ENCODE results near the gene ZSCAN12.
A peak's percentile ranks its signal among the peaks of the same experiment; 100 is the strongest.
"Not testable (repeated sequence)": the region's sequence is repeated elsewhere in the genome, so short reads cannot be mapped to it uniquely, and the experiment has no call there.

The ZSCAN12 gene

DNA sequence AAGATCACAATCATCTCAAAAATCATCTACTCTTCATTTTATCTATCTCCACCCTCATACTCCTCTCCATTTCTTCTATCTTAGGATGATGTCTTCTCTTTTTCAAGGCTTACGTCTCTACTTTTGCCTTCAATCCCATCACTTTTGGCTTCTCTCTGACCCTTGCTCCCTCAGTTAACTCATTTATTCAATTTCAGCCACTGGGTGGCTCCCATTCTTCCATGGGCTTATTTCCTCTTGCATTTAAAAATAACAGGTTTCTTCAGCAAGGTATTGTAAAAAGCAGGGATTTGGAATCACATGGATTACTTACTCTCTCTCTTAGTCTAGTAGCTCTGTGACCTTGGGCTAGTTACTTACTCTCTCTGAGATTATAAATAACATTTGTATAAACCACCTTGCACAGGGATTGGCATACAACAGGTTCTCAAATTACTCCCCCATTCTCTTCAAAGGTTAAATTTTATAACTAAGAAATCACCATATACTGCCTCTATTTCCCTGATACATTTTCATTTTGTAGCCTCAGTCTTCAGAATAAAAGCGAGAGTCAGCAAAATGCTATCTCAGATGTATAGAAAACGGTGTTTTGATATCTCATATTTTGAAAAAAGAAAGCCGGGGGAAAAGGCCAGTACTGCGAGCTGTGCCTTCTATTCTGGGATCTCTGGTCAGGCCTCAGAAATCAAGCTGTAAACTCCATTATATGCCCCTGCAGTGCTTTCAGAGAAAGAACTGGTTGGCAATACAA lies 5.5 kb downstream of the ZSCAN12 start:
- DNase-seq: no peak

DNA sequence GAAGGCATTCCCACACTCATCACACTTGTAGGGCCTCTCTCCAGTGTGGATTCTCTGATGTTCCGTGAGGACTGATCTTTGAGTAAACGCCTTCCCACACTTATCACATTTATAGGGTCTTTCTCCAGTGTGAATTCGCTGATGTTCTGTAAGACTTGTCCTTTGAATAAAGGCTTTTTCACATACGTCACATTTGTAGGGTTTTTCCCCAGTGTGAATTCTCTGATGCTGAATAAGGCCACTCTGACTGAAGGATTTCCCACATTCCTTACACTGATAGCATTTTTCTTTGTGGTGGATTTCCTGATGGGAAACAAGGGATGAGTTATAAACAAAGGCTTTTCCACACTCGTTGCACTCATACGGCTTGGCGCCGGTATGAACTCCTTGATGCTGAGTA lies 8.9 kb downstream of the ZSCAN12 start:
- DNase-seq: no peak

DNA sequence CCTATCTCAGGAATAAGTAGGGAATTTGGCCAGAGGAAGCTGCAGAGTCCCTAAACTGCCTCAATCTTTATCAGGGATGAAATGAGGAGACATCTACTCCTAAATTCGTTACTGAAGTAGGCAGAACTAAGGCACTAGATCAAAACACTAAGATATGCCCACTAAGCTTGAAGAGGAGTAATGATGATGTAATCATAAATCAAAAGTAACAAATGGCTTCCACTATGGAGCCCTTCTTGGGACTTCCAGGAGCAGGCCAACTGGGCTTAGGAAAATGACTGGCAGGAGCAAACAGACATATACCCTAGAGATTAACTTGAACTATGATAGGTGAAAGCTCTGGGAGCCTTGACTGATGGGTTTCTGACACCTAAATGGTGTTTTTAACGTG lies 15.4 kb downstream of the ZSCAN12 start:
- no peak for DNase-seq

DNA sequence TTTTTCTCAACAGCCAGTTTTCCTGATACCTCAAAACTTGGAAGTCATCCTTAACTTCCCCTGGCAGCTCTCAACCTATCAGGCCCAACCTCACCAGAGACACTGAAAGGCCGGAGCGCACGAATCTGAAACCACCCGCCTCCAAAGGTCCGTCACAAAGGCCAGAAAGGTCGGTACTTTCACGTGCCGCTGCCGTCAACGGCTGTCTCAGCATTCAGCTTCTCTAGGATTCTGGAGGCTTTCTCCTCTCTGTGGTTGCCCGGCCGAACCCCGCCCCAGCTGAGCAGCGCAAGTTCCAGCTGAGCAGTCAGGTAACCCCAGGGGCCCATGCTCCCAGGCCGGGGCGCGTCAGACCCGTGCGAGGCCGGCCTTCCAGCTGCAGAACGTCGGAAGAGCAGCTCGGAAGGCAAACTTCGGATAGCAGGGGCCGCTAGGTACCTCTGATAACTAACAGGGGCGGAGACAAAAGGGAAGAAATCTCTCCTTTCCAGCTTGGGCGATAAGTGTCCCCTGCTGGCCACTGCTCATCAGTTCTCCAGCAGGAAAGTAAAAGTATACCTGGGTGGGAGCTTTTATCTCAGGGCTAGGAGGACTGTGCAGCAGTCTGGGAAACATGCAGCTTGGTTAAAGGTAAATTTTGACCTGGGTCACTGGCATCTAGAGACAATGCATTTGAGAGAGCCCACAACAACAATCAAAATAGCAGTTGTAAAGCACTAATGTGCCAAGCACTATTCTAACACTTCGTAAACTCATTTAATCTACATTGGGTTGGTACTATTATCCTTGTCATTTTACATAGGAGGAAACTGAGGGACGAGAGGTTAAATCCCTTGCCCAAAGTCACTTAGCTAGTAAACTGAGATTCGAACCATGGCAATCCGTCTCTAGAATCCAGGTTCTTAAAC lies 16.1 kb downstream of the ZSCAN12 start:
- DNase-seq: peak; percentile 51

DNA sequence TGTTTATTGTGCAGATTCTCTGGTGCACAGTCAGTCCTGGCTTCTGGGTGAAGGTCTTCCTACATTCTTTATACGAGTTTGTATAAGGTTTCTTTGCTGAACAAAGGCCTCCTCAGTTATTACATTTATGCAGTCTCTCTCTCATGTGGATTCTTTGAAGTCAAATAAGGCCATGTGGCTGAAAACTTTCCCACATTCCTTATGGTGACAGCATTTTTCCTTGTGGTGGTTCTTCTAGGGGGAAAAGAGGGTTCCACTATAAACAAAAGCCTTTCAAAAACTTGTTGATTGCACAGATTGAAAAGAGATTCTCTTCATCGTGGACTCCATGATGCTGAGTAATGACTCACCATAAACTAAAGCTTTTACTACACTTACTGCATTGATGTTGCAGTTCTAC lies 19.2 kb downstream of the ZSCAN12 start:
- DNase-seq: no peak

DNA sequence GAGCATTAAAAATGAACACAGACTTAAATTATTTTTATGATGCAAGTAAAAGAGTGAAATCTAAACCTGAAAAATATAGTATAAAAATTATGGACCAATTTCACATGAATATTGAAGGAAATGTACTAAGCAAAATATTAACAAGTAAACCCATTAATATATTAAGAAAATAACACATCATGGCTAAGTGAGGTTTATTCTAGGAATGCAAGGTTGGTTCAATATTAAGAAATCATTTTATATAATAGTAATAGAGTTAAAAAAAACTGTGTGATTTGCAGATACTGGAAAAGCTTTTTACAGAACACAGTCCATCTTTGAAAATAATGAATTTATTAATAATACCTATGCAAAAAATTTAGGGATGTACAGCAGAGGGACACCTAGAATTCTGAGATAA lies 20.9 kb downstream of the ZSCAN12 start:
- DNase-seq: no peak

DNA sequence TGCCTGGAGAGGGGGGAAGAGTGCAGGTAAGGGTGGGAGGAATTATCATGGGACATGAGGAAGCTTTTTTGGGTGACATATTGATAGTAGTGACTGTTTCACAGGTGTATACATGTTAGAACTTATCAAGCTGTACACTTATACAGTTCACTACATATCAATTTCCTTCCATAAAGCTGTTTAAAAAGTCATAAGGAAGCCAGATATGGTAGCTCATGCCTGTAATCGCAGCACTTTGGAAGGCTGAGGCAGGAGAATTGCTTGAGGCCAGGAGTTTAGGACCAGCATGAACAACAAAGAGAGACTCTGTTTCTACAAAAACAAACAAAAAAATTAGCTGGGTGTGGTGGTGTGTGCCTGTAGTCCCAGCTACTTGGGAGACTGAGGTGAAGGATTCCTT lies 21.7 kb downstream of the ZSCAN12 start:
- no peak for DNase-seq

DNA sequence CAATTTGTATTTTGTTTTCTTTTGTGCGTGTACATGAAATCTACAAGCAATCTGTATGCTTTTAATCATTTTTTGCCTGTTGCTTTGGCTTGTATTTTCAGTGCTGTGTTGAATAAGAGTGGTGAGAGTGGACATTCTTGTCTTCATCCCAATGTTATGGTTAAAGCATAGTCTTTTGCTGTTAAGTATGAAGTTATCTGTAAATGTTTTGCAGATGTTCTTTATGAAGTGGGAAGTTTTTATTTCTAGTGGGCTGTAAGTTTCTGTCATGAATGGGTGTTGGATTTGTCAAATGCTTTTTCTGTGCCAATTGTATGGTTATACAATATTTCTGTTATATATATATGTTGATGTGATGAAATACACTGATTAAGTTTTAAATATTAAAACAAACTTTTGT lies 25.6 kb downstream of the ZSCAN12 start:
- DNase-seq: no peak

DNA sequence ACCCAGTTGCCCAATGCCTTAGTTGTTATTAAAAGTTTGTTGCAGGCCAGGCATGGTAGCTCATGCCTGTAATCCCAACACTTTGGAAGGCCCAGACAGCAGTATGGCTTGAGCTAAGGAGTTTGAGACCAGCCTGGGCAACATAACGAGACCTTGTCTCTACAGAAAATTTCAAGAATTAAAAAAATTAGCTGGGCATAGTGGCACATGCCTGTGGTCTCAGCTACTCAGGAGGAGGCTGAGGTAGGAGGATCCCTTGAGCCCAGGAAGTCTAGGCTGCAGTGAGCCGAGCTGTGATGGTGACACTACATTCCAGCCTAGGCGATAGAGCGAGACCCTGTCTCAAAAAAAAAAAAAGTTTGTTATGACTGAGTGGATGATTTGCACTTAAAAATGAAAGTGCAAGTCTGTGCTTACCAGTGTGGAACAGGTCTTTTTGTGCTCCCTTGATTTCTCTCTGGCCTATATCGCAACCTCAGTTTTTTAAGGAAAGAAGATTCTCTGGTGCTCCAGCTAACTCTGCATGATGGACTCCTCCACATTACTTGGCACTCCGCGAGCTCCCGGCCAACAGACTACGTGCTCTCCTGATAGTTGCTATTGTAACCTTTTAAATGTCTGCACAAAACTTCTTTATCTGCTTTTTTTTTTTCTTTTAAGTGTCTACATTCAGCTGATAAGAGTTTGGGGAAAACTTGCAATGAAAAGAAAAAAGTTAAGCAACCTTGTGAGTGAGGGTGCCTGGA lies 27.7 kb downstream of the ZSCAN12 start:
- DNase-seq: no peak

DNA sequence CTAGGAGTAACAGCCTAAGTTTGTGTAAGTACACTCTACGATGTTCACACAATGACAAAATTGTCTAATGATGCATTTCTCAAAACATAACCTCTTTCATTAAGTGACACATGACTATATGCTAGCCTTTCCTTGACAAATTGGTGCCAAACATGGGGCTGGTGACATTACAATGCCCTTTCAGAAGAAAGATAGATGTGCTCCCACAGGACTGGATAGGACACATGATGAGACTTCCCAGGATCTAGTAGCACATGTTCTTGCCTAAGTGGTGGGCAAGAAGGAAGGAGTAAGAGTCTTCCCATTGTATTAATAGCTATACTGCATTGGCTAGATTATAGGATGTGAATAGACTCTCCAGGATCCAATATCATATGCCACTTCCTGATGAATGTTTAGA lies 28.3 kb downstream of the ZSCAN12 start:
- no peak for DNase-seq

DNA sequence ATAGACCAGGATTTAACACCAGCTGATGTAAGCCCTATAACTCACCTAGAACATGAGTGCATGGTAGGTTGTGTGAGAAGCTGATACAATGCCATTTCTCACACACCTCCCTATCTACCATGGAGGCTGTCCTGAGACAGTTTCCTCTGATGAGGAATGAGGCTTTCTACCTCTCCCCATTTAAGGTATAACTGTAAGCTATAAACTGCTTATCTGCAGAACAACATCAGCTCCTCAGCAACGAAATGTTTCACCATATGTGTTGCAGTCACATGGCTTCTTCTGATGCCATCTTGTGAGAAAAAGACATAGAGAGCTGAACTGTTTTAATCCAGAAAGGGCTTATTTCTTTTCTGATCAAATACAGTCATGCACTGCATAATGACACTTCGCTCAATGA lies 29.1 kb downstream of the ZSCAN12 start:
- DNase-seq: no peak

DNA sequence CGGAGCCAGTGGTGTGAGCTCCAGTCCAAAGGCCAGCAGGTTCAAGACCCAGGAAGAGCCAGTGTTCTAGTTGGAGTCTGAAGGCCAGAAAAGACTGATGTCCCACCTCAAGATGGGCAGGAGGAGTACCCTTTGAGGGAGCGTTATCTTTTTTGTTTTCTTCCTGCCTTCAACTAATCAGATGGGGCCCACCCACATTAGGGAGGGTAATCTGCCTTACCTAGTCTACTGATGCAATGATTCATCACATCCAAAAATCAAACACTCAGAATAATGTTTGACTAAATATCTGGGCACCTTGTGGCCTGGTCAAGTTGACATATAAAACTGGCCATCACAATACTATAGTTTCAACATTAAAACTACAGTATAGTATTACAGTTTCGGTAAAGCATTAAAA lies 30.1 kb downstream of the ZSCAN12 start:
- no peak for DNase-seq

DNA sequence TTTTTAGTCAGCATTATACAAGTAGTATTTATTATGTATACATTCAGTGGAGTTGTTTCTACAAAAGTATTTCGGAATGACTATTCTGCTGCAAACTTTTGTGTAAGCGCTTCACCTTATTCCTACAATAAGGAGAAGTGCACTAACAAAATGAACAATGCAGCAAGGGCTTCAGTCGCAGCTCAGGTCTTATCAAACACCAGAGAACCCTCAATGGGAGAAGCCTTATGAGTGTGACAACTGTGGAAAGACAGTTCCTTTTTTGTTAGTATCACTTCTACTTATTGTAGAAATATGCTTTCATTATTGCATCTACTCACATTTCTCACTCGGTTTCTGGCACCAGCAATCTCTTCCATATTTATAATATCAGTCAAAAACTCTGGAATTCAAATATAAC lies 31.0 kb downstream of the ZSCAN12 start:
- no peak for DNase-seq

DNA sequence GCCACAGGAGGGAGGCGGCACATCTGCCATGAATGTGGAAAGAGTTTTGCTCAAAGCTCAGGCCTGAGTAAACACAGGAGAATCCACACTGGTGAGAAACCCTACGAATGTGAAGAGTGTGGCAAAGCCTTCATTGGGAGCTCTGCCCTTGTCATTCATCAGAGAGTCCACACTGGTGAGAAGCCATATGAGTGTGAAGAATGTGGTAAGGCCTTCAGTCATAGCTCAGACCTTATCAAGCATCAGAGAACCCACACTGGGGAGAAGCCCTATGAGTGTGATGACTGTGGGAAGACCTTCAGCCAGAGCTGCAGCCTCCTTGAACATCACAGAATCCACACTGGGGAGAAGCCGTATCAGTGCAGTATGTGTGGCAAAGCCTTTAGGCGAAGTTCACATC lies 34.0 kb downstream of the ZSCAN12 start:
- not testable (repeated sequence) for DNase-seq

DNA sequence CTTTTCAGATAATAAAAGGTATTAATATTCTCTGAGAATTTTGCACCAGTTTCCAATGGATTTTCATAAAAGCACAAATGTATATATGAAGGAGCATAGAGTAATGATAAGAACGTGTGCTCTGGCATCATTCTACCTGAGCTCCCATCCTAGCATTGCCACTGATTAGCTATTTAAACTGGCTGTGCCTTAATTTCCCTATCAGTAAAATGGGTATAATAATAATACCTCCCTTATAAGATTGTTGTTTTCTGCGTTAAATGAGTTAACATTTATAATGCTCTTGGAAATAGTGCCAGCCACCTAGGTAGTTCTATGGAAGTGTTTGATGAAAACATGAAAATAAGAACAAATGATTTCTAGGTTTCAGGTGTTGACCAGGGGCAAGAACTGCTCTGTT lies 38.6 kb downstream of the ZSCAN12 start:
- DNase-seq: no peak

DNA sequence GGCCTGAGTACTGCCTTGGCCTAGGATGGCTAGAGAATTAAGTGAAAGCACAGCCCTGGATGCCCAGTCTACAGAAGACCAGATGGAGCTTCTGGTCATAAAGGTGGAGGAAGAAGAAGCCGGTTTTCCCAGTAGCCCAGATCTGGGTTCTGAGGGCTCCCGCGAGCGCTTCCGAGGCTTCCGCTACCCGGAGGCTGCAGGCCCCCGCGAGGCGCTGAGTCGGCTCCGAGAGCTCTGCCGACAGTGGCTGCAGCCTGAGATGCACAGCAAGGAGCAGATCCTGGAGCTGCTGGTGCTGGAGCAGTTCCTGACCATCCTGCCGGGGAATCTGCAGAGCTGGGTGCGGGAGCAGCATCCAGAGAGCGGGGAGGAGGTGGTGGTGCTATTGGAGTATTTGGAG lies 40.0 kb downstream of the ZSCAN12 start:
- DNase-seq: not testable (repeated sequence)

DNA sequence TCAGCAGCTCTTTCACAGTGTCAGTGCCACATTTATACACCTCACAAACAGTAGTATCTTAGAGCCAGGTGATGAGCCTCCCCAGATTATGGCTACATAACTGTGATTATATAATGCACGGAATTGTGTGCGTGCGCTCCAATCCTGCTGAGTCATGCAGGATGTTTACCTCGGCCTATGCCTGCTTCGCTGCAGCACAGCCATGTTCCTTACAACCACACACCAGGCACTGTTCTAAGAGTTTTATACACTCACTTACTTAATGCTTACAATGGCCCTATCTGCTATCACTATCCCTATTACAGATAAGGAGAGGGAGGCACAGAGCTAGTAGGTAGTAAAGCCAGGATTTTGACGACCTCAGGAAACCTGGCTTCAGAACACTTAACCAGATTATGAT lies 42.5 kb downstream of the ZSCAN12 start:
- no peak for DNase-seq

DNA sequence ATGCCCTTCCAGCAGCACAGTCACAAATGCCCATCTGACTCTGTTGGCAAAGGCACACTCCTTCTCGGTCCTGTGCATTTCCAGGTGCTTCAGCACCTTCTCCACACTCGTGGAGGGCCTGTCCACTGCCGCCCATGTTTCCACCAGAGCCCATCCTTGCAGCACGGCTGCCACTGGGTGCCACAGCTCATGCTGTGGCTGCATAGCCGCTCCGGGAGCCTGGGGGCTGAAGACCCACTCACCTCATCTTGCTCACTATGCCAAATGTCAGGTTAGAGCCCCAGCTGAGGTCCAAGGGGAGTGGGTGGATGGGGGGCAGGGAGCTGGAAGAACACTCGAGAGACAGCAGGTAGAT lies 42.9 kb downstream of the ZSCAN12 start:
- no peak for DNase-seq

DNA sequence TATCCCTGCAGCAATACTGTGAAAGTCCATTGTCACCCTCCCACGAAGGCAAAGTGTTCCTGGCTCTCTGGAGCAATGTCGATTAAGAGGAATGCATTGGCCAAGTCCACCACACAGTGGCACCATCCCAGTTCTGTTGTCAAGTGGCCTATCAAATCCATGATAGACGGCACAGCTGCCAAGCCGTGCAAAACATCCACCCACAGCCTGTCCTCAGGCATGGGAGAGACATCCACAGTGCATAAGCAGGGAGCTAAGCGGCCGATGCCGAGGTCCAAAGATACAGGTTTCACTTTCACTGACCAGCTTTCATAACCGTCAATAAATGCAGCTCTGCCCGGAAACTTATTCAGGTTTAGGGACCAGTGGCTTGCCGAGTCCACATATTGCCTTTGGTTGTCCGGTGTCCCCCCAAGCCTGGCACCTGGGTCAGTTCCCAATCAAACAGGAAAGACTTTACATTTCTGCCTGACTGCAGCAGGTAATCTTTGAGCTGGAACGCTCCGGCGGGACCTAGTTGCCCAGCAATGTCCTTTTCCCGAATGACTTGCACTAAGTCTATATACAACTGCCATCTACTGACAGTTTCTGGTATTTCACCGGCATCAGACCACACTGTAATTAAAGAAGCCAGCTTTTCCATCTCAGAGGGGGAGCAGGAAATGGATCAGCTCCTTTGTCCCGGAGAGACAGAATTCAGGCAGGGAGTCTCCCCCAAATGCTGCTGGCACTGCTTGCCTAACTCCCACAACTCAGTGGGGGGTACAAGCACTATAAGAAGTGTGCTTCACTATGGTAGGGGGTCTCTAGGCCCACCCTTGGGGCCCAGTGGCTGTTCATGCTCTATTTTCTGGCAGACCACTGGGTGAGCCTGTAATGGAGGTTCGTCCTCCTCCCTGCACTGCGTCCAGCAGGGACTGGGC lies 43.5 kb downstream of the ZSCAN12 start:
- DNase-seq: peak; percentile 66

DNA sequence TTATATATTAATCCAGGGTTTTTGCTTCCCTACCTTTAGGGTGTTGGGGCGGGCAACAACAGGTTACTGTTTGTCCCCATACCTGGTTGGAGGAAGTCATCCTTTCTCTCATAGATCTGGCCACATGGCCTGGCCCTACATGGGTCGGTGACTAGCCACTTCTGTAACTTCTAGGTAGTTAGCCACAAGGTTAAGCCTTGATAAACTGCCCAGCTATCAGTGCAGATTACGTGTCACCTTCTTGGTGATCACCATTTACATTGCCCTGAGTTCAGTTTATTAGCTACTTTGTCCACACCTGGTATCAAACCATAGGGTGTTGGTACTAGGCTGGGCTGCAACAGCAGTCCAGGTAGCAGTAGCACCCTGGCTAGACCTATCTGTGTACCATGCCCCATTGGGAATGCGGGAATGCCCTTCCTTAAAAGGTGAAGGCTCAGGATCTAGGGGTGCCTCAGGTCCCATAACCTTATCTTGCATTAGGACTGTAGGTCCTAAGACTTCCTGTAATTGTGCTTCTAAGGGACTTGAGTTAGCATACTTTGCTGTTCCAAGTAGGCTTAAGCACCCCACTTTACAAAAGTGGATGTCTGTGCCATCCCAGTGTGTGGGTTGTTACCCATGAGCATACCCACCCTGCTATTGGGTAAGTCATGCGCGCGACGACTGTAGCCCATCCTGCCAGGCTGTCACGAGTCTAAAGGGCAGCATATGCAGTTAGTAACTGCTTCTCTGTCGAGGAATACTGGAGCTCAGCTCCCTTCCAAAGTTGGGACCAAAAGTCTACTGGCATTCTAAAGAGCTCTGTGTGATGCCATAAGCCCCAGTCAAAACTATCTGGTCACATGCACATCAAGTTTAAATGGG lies 44.6 kb downstream of the ZSCAN12 start:
- no peak for DNase-seq

DNA sequence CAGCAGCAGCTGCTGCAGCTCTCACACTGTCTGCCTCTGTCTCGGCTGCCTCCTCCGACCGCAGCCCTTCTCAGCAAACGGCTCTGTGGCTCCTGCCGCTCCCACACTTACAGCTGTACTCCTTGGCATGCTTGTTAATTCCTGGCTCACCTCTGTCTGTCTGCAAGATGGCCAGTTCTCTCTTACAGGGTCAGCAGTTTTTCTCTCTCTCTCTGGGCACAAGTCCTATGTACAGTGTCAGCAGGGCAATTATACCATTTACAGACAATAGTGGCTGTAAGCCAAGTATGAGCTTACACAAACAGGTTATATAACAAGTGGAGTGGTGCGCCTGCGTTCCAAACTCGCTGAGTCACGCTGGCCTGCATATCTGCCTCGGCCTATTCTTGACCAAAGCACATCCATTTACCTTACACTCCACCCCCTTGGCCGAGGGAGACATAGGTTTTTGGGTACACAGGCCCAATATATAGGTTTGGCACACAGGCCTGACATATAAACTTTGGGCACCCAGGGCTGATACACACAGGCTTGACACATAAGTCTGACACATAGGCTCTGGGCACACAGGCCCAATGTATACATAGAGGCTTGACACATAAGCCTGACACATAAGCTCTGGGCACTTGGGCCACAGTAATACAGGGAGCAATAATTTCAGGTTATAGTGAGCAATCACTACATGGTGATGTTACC lies 45.4 kb downstream of the ZSCAN12 start:
- DNase-seq: no peak
